GM12878 (cell line): ENCODE measurements around the gene BBOX1. TPM values are rescaled to one million over a fixed set of nuclear protein-coding genes. Genes with fewer than 3 reads are reported as not detected.

Experiments
- ATAC-seq: fragments of 200-7000 bp; cut with Tn5 transposase; 3 replicates; pipeline ENCODE4 v1.9.1; 2020; ENCODE audit warnings: mild to moderate bottlenecking, moderate library complexity
- BruUV-seq: library from RNA; stranded (reverse); fragments of 400-500 nt; replicated peaks from 2 replicates; lab custom pipeline; 2021; lab: Mats Ljungman, UMichigan
- CTCF ChIA-PET: fragments of 300-600 bp; sonication (Branson Sonifier 250); formaldehyde crosslinking; extraction: SDS; loops from one replicate; lab custom pipeline; 2021; ENCODE audit warnings: inconsistent platforms; lab: Yijun Ruan, JAX
- POLR2A ChIA-PET: fragments of 350-600 bp; formaldehyde crosslinking; extraction: SDS; loops from one replicate; lab custom pipeline; 2021; ENCODE audit warnings: inconsistent platforms; lab: Charles Lee
- RAD21 ChIA-PET: fragments of 300-600 bp; sonication (Branson Sonifier 250); formaldehyde crosslinking; loops from one replicate; lab custom pipeline; 2023; ENCODE audit warnings: antibody characterized with exemption; ENCODE audit not compliant: unreplicated experiment; lab: Charles Lee
- SMC1A ChIA-PET: fragments of 300-600 bp; sonication (Branson Sonifier 250); formaldehyde crosslinking; loops from one replicate; lab custom pipeline; 2023; ENCODE audit not compliant: unreplicated experiment, uncharacterized antibody; lab: Charles Lee
- DNase-seq: peaks from one replicate; pipeline ENCODE4 v3.0.0-alpha.2; 2011; ENCODE audit warnings: low read depth, low spot score
- FAIRE-seq: peaks from 3 replicates; lab custom pipeline; 2011; peaks lifted over from hg19 to GRCh38; lab: Jason Lieb, UNC
- H2AFZ ChIP-seq: 2 replicates; pipeline ENCODE4 v1.6.0; 2011; ENCODE audit warnings: low read depth, low read length, control low read depth; ENCODE audit not compliant: control insufficient read depth
- H3K27ac ChIP-seq: 2 replicates; pipeline ENCODE4 v1.5.1; 2011; ENCODE audit warnings: control low read depth; ENCODE audit not compliant: control insufficient read depth, insufficient read depth
- H3K27me3 ChIP-seq, 2 experiments: replicated peaks in 1 of 2; 2 replicates each; pipeline versions ENCODE4 v1.6.0 to v1.6.1; 2011; ENCODE audit warnings: low read length in 1 of 2; ENCODE audit not compliant: control insufficient read depth in 2 of 2, insufficient read depth in 2 of 2
- H3K36me3 ChIP-seq, 2 experiments: 2 replicates each; pipeline ENCODE4 v1.5.1; 2011; ENCODE audit warnings: low read length in 1 of 2; ENCODE audit not compliant: control insufficient read depth in 2 of 2, insufficient read depth in 2 of 2
- H3K4me1 ChIP-seq: 2 replicates; pipeline ENCODE4 v1.6.1; 2011; ENCODE audit warnings: mild to moderate bottlenecking, low read length, moderate library complexity, mixed read lengths; ENCODE audit not compliant: control insufficient read depth, insufficient read depth
- H3K4me2 ChIP-seq: 2 replicates; pipeline ENCODE4 v1.6.0; 2011; ENCODE audit warnings: control low read depth; ENCODE audit not compliant: control insufficient read depth, insufficient read depth
- H3K4me3 ChIP-seq: fragments of 200-600 bp; sonication (generic); 2 replicates; pipeline ENCODE4 v1.5.1; 2016
- H3K79me2 ChIP-seq: 2 replicates; pipeline ENCODE4 v1.6.0; 2011; ENCODE audit warnings: low read length; ENCODE audit not compliant: control insufficient read depth, insufficient read depth
- H3K9ac ChIP-seq: 2 replicates; pipeline ENCODE4 v1.8.0; 2011; ENCODE audit warnings: low read length, control low read depth, mixed read lengths; ENCODE audit not compliant: control insufficient read depth, insufficient read depth
- H3K9me3 ChIP-seq: replicated peaks from 3 replicates; pipeline ENCODE4 v1.5.1; 2011; ENCODE audit warnings: mild to moderate bottlenecking, low read length; ENCODE audit not compliant: control insufficient read depth, insufficient read depth
- H4K20me1 ChIP-seq: 2 replicates; pipeline ENCODE4 v1.6.0; 2011; ENCODE audit not compliant: control insufficient read depth, insufficient read depth
- BHLHE40 ChIP-seq, 2 experiments: fragments of 450-650 bp in 1 of 2; IDR thresholded peaks; 2 replicates each; pipeline ENCODE4 v1.6.1; 2011 to 2017; ENCODE audit warnings: low read depth in 2 of 2, borderline replicate concordance in 1 of 2, improper control_type of control experiment in 1 of 2, low read length in 1 of 2, mild to moderate bottlenecking in 1 of 2
- HDGF ChIP-seq: fragments of 450-650 bp; IDR thresholded peaks from 2 replicates; pipeline ENCODE4 v1.6.1; 2016; ENCODE audit warnings: antibody characterized with exemption
- POLR2AphosphoS5 ChIP-seq: IDR thresholded peaks from 2 replicates; pipeline ENCODE4 v1.6.1; 2011; ENCODE audit warnings: mild to moderate bottlenecking, low read length, inconsistent platforms
- RAD21 ChIP-seq: IDR thresholded peaks from 2 replicates; pipeline ENCODE4 v1.6.1; 2011; ENCODE audit warnings: mild to moderate bottlenecking, low read depth, low read length, moderate library complexity; ENCODE audit not compliant: insufficient read depth
- ZZZ3 ChIP-seq: IDR thresholded peaks from 2 replicates; pipeline ENCODE4 v1.6.1; 2011; ENCODE audit warnings: low read depth; ENCODE audit not compliant: control insufficient read depth, insufficient read length
- WGBS: methylation state at CpG from one replicate; pipeline ENCODE4 v1.1.6; 2016; ENCODE audit warnings: low lambda C conversion rate; ENCODE audit not compliant: insufficient replicate concordance, insufficient coverage; ENCODE audit errors: missing lambda C conversion rate; 5-methylcytosine and 5-hydroxymethylcytosine counted together
- in situ Hi-C: fragments of 300-500 bp; cut with MboI; formaldehyde crosslinking; loops from 9 replicates; pipeline ENCODE4 v1.14.3; 2018; ENCODE audit warnings: mixed read lengths
- intact Hi-C: fragments of 100-400 bp; cut with micrococcal nuclease; formaldehyde crosslinking; loops from one replicate; pipeline ENCODE4 v1.14.2; 2022; ENCODE audit not compliant: unreplicated experiment
- polyA plus RNA-seq, 11 experiments: library from polyadenylated mRNA; depleted of rRNA in 4 of 11; unstranded in 6 of 11; stranded (reverse) in 5 of 11; fragments of >200 nt; fragmentation: Nextera tagmentation in 4 of 11; fragmentation: Illumina TruSeq in 1 of 11; extraction: Ambion mirVana in 4 of 11; extraction: Trizol in 1 of 11; gene quantifications; 1 replicate in 1 of 11; 2 replicates in 10 of 11; pipeline versions ENCODE4 v1.2.1 to v1.2.3, GENCODE V29; 2011 to 2016; ENCODE audit warnings: inconsistent platforms in 2 of 11, missing spikeins in 2 of 11, low read depth in 1 of 11
- total RNA-seq, 4 experiments: library from RNA; depleted of rRNA in 3 of 4; stranded (reverse); fragments of >200 nt in 3 of 4; fragmentation: Illumina TruSeq in 1 of 4; extraction: Trizol in 1 of 4; gene quantifications; 2 replicates each; pipeline versions ENCODE4 v1.2.1 to v1.2.3, GENCODE V29; 2013 to 2021
- TF ChIP-seq, protein P1 (sequence below): fragments of 450-650 bp; IDR thresholded peaks from 2 replicates; pipeline ENCODE4 v1.6.1; 2014; ENCODE audit warnings: mild to moderate bottlenecking
- TF ChIP-seq, protein P2 (sequence below): fragments of 450-650 bp; IDR thresholded peaks from 2 replicates; pipeline ENCODE4 v1.6.1; 2016; ENCODE audit warnings: mild to moderate bottlenecking

BBOX1 gene
- total and polyA plus RNA-seq, 10 of the 15 experiments (the other 5 are each of a cell fraction or from before 2014, with no cell fraction given), result 3.5 TPM; not detected in 9

GRCh38 chr11:27028561-27028965 is 12.1 kb upstream of the BBOX1 start:
- Histone ChIP-seq H3K79me2 (no peaks in the 10 kb centered on the region), H4K20me1 (no peaks in the 10 kb centered on the region), H3K4me3 (no peak overlapping the region), H3K27me3 (no peaks in the 10 kb centered on the region), H3K36me3 (no peaks in the 10 kb centered on the region), H3K9ac (no peak overlapping the region), H3K27ac (no peak overlapping the region), H2AFZ (no peak overlapping the region), H3K4me2 (no peak overlapping the region), H3K9me3 (no peaks in the 10 kb centered on the region), H3K4me1 (no peaks in the 10 kb centered on the region)
- CTCF ChIA-PET, result interaction anchor here (0.5 to 0.7 kb wide), 2 partner anchors 201 to 1696 kb away, joined by 3 read pairs; no protein-coding TSS in a partner anchor
- in situ Hi-C loops, result no loop called here
- SMC1A ChIA-PET, result interaction anchor here (0.9 kb wide), 1 partner anchor 13 kb away, joined by 3 read pairs; no protein-coding TSS in a partner anchor
- RAD21 ChIA-PET, result no interaction called here
- TF ChIP-seq ZZZ3 (no peak), HDGF (no peak), RAD21 (no peak), BHLHE40 (IDR thresholded peaks at IDR 0.05; ENCODE audit: borderline replicate concordance in 1 of 2, low read depth in 2 of 2, low read length in 1 of 2) (no peak), POLR2AphosphoS5 (no peak)
- TF ChIP-seq, protein P1, sequence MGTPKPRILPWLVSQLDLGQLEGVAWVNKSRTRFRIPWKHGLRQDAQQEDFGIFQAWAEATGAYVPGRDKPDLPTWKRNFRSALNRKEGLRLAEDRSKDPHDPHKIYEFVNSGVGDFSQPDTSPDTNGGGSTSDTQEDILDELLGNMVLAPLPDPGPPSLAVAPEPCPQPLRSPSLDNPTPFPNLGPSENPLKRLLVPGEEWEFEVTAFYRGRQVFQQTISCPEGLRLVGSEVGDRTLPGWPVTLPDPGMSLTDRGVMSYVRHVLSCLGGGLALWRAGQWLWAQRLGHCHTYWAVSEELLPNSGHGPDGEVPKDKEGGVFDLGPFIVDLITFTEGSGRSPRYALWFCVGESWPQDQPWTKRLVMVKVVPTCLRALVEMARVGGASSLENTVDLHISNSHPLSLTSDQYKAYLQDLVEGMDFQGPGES, result no peak
- TF ChIP-seq, protein P2, sequence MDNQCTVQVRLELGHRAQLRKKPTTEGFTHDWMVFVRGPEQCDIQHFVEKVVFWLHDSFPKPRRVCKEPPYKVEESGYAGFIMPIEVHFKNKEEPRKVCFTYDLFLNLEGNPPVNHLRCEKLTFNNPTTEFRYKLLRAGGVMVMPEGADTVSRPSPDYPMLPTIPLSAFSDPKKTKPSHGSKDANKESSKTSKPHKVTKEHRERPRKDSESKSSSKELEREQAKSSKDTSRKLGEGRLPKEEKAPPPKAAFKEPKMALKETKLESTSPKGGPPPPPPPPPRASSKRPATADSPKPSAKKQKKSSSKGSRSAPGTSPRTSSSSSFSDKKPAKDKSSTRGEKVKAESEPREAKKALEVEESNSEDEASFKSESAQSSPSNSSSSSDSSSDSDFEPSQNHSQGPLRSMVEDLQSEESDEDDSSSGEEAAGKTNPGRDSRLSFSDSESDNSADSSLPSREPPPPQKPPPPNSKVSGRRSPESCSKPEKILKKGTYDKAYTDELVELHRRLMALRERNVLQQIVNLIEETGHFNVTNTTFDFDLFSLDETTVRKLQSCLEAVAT, result no peak
- intact Hi-C loops, result no loop called here
- WGBS, result 5% methylated on average over 1 of the region's 1 CpG
- POLR2A ChIA-PET, result no interaction called here
- DNase-seq (no peak), FAIRE-seq (no peak), ATAC-seq (no peak)
- BruUV-seq, result no TSS peak
